Suppressor macrophage treated with lipopolysaccharide for 1 hour (primary cell): ENCODE measurements around the gene ZBTB7C.

ENCODE experiments used
- DNase-seq, 3 donors: peaks; one replicate each; pipeline ENCODE4 v3.0.0-alpha.2; 2020 to 2022

Gene ZBTB7C

DNA sequence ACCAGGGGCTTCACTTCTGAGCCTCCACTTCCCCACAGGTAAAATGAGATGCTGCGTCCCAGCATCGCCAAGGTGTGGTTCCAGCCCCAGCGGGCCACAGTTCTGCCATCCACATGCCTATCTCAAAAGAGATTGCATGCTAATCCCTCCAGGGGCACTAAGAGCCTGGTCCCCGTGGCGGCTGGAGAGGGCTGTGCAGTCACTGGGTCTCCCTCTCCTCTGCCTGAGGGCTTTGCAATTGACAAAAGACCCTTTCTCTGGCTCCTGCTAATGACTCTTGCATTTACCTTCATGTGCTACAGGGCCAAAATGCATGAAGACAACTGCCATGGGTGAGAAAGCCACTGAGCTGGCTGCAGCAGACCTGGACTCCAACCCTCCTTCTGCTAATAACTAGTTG lies 18.5 kb downstream of the ZBTB7C start:
- DNase-seq: no peak

DNA sequence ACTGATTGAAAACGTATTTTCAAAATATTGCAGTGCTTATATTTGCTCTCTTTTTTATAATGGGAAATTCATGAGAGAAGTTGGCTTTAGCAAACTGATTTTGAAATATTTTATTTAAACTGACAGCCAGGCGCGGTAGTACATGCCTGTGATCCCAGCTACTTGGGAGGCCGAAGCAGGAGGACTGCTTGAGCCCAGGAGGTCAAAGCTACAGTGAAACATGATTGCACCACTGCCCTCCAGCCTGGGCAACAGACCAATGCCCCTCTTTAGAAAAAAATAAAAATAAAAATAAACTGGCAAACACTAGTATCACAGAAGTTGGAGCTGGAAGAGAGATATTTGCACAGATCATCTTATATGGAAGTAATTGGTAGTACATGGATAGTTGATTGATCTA lies 20.7 kb downstream of the ZBTB7C start:
- DNase-seq: no peak

DNA sequence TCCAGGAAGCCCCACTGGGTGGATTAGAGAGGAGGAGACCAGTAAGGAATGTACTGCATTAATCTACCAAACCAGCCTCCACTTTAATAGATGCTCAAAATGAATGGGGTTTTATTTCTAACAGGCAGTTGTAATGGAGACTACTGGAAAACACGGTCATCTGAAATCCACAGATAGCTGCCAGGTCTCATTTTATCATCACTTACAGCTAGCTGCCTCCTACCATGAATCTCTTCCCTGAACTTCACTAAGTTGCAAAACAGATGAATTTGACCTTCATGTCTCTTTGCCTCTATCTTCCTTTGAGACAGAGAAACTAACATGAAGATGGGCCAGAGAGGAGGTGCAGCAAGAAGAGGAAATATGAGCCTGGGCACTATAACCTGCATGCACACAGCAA lies 21.9 kb downstream of the ZBTB7C start:
- no peak for DNase-seq

DNA sequence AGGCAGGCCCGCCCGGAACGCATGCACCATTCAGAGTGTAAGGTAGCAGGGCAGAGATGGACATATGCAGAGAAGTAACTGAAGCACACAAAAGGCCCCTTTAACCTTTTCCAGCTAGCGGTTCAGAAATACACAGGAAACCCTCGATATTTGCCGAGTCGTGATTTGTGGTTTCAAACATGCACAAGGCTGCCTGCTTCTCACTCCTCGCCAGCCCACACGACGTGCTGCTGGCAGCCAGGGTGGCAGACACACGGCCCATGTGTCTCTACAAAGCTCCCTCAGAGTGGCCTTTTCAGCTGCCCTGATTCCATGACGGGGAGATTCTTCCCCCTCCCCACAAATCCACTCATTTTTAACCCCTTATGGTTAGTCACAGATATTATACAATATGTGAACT lies 23.6 kb downstream of the ZBTB7C start:
- DNase-seq: no peak

DNA sequence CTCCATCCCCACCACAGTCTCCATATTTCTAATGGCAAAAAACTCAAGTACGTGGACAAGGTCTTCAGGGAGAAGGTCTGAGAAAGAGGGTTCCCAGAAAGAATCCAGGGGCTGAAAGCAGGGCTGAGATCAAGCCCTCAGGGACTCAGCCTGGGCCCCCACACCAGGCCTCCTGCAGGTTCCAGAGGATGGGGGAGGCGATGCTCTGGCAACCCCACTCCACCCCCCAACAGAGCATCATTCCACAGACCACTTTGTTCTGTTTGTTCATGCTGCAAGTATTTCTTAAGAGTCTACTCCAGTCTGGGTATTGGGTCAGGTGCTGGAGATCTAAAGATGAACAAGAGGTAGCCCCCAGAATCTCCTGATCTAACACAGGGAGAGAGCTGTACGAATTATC lies 32.2 kb downstream of the ZBTB7C start:
- no peak for DNase-seq

DNA sequence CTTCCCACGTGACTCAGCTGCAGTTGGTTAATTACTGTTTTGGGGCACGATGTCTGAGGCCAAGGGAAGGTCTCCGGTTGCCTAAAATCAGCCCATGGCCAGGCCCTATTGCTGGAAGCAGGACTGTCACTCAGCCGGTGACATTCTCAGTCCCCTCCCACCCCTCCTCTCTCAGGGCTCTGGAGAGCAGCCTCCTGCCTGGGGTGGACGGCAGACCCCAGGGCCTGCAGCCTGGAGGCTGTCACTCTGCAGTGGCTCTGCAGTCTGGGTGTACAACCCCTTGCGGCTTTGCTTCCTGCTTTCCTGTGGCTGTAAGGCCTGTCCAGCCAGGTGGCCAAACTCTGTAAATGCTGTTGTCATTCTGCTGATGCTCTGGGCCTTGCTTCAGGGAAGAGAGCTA lies 32.8 kb downstream of the ZBTB7C start:
- no peak for DNase-seq

DNA sequence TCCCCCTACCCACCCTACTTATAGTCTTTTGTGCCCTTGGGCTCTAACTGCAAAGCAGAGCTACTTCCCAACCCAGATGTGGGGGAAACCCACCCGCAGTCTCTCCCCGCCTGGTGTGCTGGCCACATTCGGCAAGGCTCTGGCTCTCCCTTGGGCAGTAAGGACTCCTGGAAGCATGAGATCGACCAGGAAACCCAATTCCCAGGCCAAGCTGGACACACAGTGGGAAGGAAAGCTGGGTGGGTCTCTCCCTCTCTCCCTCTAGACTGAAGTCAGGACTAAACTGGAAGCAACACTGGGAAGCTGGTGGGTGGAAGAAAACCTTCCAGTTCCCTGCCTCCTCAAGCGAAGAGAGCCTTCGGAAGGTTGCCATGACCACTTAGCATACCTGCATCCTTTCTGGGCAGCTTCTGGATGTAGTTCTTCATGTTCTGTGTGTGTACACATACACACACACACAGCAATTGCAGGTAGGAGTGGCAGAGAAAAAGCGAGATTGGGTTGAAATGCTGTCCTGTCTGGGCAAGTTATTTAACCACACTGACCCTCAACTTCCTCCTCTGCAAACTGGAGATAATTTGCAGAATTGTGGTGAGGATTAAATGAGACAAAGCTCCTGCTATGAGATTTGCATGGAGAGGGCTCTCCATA lies 33.9 kb downstream of the ZBTB7C start:
- no peak for DNase-seq

DNA sequence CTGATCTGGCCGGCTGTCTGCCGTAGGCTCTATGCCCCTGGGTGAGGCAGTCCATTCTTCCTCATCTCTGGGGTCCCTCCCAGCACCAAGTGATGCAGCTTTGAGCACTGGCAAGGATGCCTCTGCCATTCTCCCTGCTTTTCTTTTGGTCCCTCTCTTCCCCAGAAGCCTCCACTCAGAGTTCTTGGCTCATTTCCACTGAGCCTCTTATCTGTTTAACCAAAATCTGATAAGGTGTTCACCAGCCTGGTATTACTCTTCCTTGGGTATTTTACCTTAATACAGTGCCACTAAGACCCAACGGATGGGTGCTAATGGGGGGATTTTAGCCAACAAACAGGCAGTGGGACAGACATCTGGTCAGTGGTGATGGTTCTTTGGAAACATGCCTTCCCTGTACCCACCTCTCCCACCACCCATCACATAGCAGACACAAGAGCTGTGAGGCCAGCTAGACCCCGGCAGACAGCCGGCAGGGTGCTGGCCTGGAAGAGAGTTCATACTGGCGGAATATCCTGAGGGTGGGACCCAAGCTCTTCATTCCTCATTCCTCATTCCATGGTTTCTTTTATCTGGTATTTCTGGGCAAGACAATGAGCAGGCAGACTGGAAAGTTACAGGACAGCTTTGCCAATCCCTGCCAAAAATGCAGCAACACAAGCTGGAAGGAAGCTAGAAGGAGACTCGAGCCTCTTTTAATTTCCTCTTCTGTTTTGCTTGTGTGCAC lies 34.6 kb downstream of the ZBTB7C start:
- DNase-seq: no peak

DNA sequence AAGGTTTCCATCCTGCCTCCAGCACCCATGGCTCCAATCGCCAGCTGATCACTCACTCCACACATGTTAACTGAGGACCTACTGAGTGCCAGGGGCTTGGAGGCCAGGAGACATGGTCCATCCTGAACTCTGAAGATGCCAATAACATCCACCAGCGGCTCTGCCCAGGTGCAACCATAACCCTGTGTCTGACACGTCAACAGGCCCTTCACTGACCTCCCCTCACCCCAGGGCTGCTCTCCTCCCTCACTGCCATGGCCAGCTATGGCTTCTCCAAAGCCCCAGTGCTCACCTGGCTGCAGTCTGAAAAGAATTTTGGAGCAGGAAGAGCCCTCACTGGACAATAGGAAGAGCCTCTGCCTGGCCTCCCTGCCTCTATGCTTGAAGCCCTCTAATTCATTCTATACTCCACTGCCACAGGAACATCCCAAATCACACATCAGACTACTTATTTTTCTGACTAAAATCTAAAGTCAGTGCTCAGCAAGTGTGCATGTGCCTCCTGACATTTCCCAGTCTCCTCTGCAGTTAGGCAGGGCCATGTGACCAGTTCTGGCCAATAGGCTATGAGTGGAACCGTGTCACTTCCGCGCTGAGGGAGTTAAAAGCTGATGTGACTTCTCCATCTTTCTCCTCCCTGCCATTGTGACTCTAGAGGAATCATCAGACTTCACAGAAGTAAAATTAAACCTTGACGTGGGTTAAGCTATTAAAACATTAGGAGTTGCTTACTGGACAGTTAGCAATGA lies 37.2 kb downstream of the ZBTB7C start:
- DNase-seq: no peak

DNA sequence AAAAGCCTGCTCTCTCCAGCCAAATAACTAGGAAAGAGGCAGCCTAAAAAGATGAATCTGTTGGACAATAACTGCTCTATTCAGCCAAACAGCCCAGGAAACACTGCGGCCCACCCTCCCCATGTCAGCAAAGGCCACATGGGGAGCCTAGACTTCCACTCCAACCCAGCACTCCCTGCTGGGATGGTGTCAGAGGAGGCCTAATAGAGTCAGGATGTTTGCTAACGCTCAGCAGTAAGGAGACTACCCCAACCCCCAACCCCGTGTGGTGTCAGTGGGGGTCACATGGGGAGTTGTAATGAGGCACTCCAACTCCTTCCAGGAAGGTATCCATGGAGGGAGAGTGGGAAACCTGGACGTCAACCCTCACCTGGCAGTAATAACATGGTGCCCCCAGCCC lies 41.6 kb downstream of the ZBTB7C start:
- no peak for DNase-seq

DNA sequence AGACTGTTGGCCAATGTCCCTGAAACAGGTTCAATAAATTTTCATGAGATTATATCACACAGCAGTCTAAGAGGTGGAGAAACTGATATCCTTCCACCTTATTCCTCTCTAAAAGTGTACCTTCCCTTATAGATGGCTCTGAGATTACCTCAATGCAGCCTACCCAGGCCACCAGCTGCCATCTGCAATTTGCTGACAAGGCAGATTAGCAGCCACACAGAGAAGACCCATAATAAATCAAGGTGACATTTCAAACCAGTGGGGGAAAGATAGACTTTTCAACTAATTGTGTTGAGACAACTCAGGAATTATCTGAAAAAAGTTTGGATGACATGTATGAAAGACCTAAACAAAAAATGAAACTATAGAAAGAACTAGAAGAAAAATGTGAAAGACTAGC lies 43.2 kb downstream of the ZBTB7C start:
- DNase-seq: no peak

DNA sequence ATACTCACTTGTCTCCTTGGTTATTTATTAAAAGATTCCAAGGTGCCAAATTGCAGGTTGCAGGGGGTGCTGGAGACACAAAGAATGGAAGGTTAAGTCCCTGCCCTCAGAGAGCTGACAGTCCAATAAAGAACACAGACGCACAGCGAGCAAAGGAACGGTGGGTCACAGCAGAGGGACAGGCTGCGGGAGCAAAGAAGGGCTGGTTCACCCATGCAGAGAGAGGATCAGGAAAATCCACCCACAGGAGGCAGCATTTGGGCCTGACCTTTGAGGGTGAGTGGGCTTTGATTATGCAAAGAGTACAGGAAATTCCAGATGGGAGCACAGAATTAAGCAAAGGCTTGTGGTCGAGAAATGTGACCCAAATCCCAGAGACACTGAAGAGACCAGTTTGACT lies 45.0 kb downstream of the ZBTB7C start:
- peak; percentile 24 to 38 (median 26) for DNase-seq

DNA sequence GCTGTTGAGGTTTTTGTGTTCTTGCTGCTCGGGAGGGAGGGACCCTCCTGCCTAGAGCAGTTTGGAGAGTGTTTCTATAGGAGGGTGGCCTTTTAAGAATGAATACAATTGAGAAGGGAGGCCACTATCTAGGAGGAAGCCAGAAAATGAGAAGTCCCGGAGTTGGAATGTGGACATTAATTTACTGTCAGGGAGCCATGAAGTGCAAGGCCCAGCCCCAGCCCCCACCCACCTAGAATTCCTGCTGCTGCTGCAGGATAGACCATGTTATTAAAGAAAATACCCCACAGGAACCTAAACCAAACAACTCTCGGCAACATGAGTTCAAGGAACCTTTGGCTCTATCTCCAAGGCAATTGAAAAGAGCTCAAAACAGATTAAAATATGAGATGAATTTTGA lies 46.0 kb downstream of the ZBTB7C start:
- no peak for DNase-seq

DNA sequence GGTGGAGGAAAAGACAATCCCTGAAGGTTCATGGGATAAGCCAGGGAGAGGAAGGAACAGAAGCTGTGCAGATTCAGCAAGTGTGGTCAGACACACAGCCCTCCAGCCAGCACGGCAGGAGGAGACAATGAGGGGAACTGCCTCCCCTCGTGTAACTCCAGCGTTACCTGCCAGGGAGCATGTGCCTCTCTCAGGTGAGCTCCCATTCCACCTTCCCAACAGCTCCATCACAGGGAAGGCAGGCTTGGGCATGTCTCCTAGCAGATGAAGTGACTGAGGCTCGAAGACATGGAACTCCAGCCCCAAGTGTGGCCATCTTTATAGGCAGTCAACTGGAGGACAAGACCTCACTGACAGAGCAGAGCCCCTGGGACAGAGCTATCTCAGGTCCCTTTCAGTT lies 47.4 kb downstream of the ZBTB7C start:
- DNase-seq: no peak

DNA sequence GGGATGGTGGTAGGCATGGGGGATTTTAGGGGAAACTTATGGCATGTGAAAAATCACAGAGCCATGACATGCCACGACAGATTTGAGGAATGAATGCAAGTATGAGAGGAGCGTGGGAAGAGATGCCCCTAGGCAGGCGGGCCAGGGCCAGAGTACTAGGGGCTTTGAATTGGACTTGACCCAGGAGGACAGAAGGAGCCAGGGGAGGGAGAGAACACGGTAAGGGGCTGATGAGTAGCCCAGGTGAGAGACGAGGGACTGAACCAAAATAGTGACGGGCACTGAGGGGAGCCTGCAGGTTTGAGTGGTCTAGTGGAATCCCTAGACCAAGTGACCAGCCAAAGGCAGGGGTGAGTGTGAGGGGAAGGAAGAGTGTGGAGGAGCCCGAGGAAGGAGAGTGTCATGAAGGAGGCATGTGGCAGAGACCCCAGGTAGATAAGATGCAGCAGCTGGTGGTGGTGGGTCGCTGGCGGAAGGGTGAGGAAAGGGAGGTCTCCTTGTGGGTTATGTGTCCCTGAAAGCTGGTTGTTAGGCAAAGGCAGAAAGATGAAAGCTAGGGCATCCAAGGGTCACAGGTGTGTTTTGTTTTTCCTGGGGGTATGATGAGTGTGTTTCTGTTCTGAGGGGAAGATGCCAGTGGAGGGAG lies 48.7 kb downstream of the ZBTB7C start:
- no peak for DNase-seq

DNA sequence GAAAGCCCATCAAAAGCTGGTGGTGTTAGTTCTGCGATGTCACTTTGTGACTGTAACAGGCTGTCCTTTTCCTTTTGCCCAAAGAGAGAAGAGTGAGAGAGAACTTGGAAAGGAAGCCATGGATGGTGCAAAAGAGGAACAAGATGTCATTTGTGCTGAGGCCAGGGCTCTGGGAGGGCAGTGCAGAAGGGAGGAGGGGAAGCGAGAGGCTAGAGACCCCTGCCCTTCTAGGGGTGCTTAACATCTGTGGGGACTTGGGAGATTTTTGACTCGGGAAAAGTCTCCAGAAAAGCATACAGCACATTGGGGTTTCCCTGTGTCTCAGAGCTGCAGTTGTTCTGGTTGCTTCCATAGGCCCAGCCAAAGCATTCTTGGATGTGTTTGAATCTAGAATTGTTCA lies 49.6 kb downstream of the ZBTB7C start:
- DNase-seq: no peak

DNA sequence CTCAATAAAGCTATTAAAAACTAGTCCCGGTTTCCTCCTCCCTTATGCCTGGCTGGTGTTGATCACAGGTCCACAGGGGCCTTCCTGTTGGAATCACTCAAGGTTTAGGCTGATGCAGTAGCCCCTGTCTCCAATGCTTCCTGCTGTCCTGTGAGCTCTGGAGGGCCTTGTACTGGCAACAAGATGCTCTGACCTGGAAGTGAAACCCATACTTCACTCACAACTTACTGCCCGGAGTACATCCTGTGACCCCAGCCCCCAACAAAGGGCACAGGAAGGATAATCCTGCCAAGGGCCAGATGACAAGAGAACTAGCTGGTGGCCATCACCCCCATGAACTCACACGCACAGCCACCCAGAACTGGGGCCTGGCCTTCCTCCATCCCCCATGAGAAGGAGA lies 50.3 kb downstream of the ZBTB7C start:
- no peak for DNase-seq

DNA sequence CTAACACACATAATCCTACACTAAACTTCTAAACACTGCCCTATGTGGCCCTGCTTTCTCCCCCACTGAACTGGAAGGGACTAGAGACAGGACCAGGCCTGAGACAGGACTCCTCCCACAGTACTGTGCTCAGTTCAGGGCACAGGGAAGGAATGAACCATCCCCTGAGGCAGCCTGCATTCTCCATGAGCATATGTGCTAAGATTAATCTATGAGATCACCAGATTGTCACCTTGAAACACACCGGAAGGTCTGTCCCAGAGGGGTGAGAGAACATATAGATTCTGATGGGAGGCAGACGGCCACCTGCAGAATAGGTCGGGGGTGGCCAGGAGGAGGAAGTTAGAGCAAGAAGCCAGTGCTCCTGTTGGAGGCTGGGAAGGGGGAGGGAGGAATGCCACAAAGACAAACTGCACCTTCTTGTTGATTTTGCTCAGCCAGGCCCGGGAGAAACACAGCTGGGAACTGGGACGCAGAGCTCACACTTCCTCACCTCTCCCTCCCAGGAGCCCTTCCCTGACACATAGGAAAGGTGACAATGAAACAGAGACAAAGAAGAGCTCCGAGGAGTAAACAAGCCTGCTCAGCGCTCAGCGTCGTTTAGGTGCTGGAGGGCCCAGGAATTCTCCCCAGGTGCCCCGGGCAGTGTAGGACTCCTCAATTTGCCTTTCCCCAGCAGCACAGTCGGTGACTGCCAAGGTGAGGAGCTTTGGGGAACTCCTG lies 52.1 kb downstream of the ZBTB7C start:
- DNase-seq: no peak

DNA sequence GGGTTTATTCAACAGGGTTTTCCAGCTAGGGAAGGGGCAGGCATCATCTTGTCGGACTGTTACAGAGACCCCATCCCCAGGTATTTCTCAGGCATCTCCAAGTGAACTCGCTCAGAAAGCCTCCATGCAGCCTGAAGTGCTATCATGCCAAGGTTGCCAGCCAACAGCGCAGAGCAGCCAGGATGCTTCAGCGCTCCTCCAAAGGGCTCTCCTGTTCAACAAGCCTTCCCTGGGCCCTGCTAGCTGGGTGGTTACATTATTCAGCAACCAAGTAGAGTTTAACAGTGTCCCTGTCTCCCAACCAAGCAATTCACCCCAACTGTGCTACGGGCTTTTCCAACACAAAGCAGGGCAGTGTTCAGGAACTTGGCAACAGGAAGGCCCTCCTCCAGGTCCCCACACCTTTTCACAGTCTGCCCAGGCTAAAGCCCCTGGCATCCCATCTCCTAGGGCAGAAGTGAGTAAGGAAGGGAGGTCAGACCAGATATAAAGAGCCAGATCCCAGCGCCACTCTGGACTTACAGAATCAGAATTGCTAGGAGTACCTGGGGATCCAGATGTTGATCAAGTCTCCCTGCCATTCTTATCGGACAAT lies 52.9 kb downstream of the ZBTB7C start:
- no peak for DNase-seq

DNA sequence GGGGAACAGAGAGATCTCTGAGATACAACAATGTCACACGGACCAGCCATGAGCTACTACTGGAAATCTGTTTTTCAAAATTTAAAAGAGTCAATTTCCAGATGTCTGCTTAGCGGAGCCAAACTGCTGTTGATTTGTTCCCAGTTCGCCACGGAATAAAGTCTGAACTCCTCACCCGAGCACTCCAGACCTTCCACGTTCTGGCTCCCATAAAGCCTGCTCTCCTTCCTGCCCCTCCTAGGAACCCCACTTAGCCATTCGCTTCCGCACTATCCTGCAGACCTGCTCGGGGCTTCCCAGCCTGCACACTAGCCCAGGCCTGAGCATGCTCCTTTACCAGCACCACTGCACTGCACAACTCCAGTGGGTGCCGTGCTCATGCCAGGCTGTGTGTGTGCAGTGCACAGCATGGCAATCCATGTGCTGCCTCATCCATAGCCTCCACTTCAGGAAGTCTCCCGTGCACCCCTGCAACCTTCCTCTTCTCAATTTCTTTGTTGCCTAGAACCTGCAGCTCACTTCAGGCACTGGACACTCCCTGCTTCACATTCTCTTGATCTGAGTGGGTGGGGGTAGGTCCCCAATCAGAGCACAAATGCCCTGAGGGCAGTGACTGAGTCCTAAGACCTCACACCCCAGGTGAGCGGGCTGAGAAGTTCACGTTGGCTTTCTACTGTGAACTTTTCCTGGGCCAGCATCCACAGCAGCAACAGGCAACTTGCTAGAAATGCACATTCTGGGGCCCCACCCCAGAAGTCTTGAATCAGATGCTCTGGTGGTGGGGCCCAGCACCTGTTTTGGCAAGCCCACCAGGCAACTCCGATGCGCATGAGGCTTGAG lies 53.7 kb downstream of the ZBTB7C start:
- DNase-seq: no peak

DNA sequence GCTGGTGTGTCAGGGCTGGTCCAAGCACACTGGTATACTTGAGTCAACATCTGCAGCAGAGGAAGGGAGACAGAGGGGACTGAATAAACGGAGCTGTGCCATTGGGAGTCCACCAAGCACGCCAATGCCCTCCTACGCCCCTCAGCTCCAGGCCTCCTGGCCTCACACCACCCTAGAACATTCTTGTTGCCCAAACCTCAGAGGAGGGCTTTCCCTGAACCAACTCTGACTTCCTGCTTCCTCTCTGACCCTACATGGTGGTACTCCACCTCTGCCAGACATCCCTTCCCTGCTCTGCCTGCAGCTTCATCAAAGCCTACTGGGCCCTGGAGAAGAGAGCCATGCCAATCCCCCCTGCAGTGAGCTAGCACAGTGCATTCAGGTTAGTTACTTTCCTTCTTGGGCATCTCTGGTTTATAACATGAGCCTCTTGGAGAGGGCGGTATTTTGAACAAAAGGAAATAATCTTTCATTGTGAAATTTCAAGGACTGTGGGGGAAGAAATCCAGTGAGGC lies 54.4 kb downstream of the ZBTB7C start:
- no peak for DNase-seq
